Motor neuron (in vitro differentiated cells): ENCODE results near the gene PPARD. TPM values are rescaled to one million over a fixed set of nuclear protein-coding genes. Genes with fewer than 3 reads are reported as not detected.

Source experiments
- ATAC-seq, 8 experiments: fragments of 200-7000 bp; cut with Tn5 transposase; replicated peaks in 6 of 8; 2 replicates each; pipeline ENCODE4 v1.8.0; 2021; ENCODE audit warnings: mild to moderate bottlenecking in 8 of 8, moderate library complexity in 8 of 8
- H3K27ac ChIP-seq, 2 donors: fragments of 250-450 bp; sonication (Bioruptor Pico); 2 replicates each; pipeline ENCODE4 v1.9.0; 2021; ENCODE audit warnings: antibody characterized with exemption in 2 of 2, mild to moderate bottlenecking in 2 of 2, moderate library complexity in 1 of 2
- H3K4me1 ChIP-seq, 2 donors: fragments of 250-450 bp; sonication (Bioruptor Pico); replicated peaks in 1 of 2; 2 replicates each; pipeline ENCODE4 v1.6.1; 2021; ENCODE audit warnings: antibody characterized with exemption in 2 of 2, mild to moderate bottlenecking in 2 of 2, moderate library complexity in 1 of 2
- H3K4me3 ChIP-seq, 5 donors: fragments of 250-450 bp; sonication (Bioruptor Pico); 2 replicates each; pipeline ENCODE4 v1.9.0; 2021; ENCODE audit warnings: antibody characterized with exemption in 5 of 5, mild to moderate bottlenecking in 5 of 5, moderate library complexity in 4 of 5
- WGBS, 10 experiments: fragments of 450-650 bp; shearing (Covaris generic); methylation state at CpG; one replicate each; pipeline ENCODE4 v1.0.0; 2022; 5-methylcytosine and 5-hydroxymethylcytosine counted together
- in situ Hi-C, 9 experiments: fragments of 400-800 bp; cut with MboI; loops; one replicate each; pipeline ENCODE4 v1.15.0; 2021; ENCODE audit warnings: low sequenced_read_pairs in 9 of 9, low pct_unique_long_range_greater_than_20kb in 2 of 9; ENCODE audit not compliant: unreplicated experiment in 9 of 9
- total RNA-seq, 8 experiments: library from RNA; unstranded; fragments of 300-600 nt; gene quantifications; 2 replicates each; pipeline versions ENCODE4 v1.2.3 to v1.2.4, GENCODE V29; 2022

The PPARD gene
- total RNA-seq, 8 experiments from 2014 or later, result 2.9 to 17.1 (median 8.1) TPM

- WGBS, 10 experiments, result 0 to 7% (median 0%) methylated on average over 2 to 9 of the region's 37 CpGs; no CpG with 5 or more reads in 5 of the 10 experiments
- in situ Hi-C loops, result no loop called here
- peak overlapping the region; percentile 66 to 90 (median 73) for H3K4me3 ChIP-seq
- peak in 5 of 8 experiments; percentile 2 to 10 (median 6) for ATAC-seq
- H3K27ac ChIP-seq, result peak overlapping the region; percentile 74 to 93
- peaks cover 12 to 13% of the 10 kb centered on the region in 2 donors for H3K4me1 ChIP-seq
Measured at GRCh38 chr6:35468980-35469750, 126.8 kb downstream of the PPARD start.

GRCh38 chr6:35469751-35470662 lies 127.6 kb downstream of the PPARD start:
- WGBS, 10 experiments, result 0 to 50% (median 23%) methylated on average over 1 to 14 of the region's 18 CpGs
- no peak for ATAC-seq
- Histone ChIP-seq H3K27ac (no peak overlapping the region), H3K4me3 (peak overlapping the region; percentile 66 to 90 (median 73)), H3K4me1 (peaks cover 12 to 13% of the 10 kb centered on the region in 2 donors)
- in situ Hi-C loops, result no loop called here

GRCh38 chr6:35470663-35471120 lies 128.3 kb downstream of the PPARD start:
- in situ Hi-C loops, result no loop called here
- Histone ChIP-seq H3K4me3 (peak overlapping the region in 1 of 5 donors; percentile 66), H3K27ac (no peak overlapping the region), H3K4me1 (peaks cover 12 to 13% of the 10 kb centered on the region in 2 donors)
- 0 to 86% (median 61%) methylated on average over 1 to 3 of the region's 3 CpGs; no CpG with 5 or more reads in 1 of the 10 experiments for WGBS, 10 experiments
- no peak for ATAC-seq

GRCh38 chr6:35471836-35472345 lies 129.5 kb downstream of the PPARD start:
- no peak overlapping the region for H3K27ac ChIP-seq
- in situ Hi-C loops, result no loop called here
- no peak for ATAC-seq
- peaks cover 12 to 14% of the 10 kb centered on the region in 2 donors for H3K4me1 ChIP-seq
- no peak overlapping the region for H3K4me3 ChIP-seq
- 0 to 100% (median 79%) methylated on average over 1 to 6 of the region's 8 CpGs; no CpG with 5 or more reads in 2 of the 10 experiments for WGBS, 10 experiments

- 21 to 100% (median 88%) methylated on average over 1 to 8 of the region's 9 CpGs; no CpG with 5 or more reads in 3 of the 10 experiments for WGBS, 10 experiments
Measured at GRCh38 chr6:35473075-35473849, 130.9 kb downstream of the PPARD start.

GRCh38 chr6:35473850-35474130 lies 131.4 kb downstream of the PPARD start:
- H3K4me3 ChIP-seq, result no peak overlapping the region
- peaks cover 12 to 16% of the 10 kb centered on the region in 2 donors for H3K4me1 ChIP-seq
- ATAC-seq, result peak in 1 of 8 experiments; percentile 1
- H3K27ac ChIP-seq, result no peak overlapping the region
- in situ Hi-C loops, result no loop called here

More at GRCh38 chr6:35473075-35473849, 130.9 kb downstream of the PPARD start:
- H3K4me1 ChIP-seq, result peaks cover 12 to 16% of the 10 kb centered on the region in 2 donors
- ATAC-seq, result peak in 1 of 8 experiments; percentile 1
- in situ Hi-C loops, result no loop called here
- no peak overlapping the region for H3K4me3 ChIP-seq
- no peak overlapping the region for H3K27ac ChIP-seq

GRCh38 chr6:35474131-35474941 lies 132.0 kb downstream of the PPARD start:
- Histone ChIP-seq H3K4me3 (no peak overlapping the region), H3K4me1 (peaks cover 12 to 16% of the 10 kb centered on the region in 2 donors), H3K27ac (no peak overlapping the region)
- ATAC-seq, result peak; percentile 8 to 38 (median 20)
- WGBS, 10 experiments, result 85 to 100% methylated on average over 1 to 5 of the region's 14 CpGs; no CpG with 5 or more reads in 8 of the 10 experiments
- in situ Hi-C loops, result no loop called here

GRCh38 chr6:35474942-35475570 lies 132.7 kb downstream of the PPARD start:
- Histone ChIP-seq H3K4me3 (no peak overlapping the region), H3K27ac (no peak overlapping the region), H3K4me1 (peaks cover 7 to 13% of the 10 kb centered on the region in 2 donors)
- 50 to 100% (median 60%) methylated on average over 1 to 3 of the region's 20 CpGs; no CpG with 5 or more reads in 5 of the 10 experiments for WGBS, 10 experiments
- ATAC-seq, result peak in 5 of 8 experiments; percentile 0 to 6 (median 2)
- in situ Hi-C loops, result no loop called here

GRCh38 chr6:35475573-35475972 lies 133.2 kb downstream of the PPARD start:
- Histone ChIP-seq H3K4me3 (no peak overlapping the region), H3K27ac (no peak overlapping the region), H3K4me1 (peaks cover 2 to 8% of the 10 kb centered on the region in 2 donors)
- peak in 7 of 8 experiments; percentile 1 to 21 (median 11) for ATAC-seq
- in situ Hi-C loops, result no loop called here
- WGBS, 10 experiments, result 82% methylated on average over 3 of the region's 4 CpGs; no CpG with 5 or more reads in 9 of the 10 experiments

- in situ Hi-C loops, result no loop called here
- Histone ChIP-seq H3K4me3 (no peak overlapping the region), H3K4me1 (peaks cover 0 to 5% of the 10 kb centered on the region in 2 donors), H3K27ac (no peak overlapping the region)
- peak in 6 of 8 experiments; percentile 2 to 21 (median 10) for ATAC-seq
- 80 to 90% (median 81%) methylated on average over 2 to 8 of the region's 14 CpGs; no CpG with 5 or more reads in 7 of the 10 experiments for WGBS, 10 experiments
Measured at GRCh38 chr6:35476004-35476403, 133.6 kb downstream of the PPARD start.

GRCh38 chr6:35477028-35477427 lies 134.7 kb downstream of the PPARD start:
- H3K27ac ChIP-seq, result peak overlapping the region in 1 of 2 donors; percentile 23
- peaks cover 0 to 5% of the 10 kb centered on the region in 2 donors for H3K4me1 ChIP-seq
- H3K4me3 ChIP-seq, result no peak overlapping the region
- no peak for ATAC-seq
- in situ Hi-C loops, result no loop called here
- WGBS, 10 experiments, result 80 to 100% methylated on average over 1 of the region's 8 CpGs; no CpG with 5 or more reads in 8 of the 10 experiments
